BE2C (cell line): ENCODE results near the gene NRL.

Experiments used
- DNase-seq: peaks from one replicate; pipeline ENCODE4 v3.0.0-alpha.2; 2020
- H3K27me3 ChIP-seq: fragments of 250-450 bp; sonication (Bioruptor Pico); 2 replicates; pipeline ENCODE4 v1.5.1; 2020; ENCODE audit warnings: mild to moderate bottlenecking
- H3K36me3 ChIP-seq: fragments of 250-450 bp; sonication (Bioruptor Pico); 2 replicates; pipeline ENCODE4 v1.5.1; 2020; ENCODE audit warnings: mild to moderate bottlenecking
- H3K4me1 ChIP-seq: fragments of 250-450 bp; sonication (Bioruptor Pico); 2 replicates; pipeline ENCODE4 v1.5.1; 2020
- H3K4me3 ChIP-seq: 2 replicates; pipeline ENCODE4 v1.5.1; 2011; ENCODE audit warnings: low read depth, low read length
- H3K9me3 ChIP-seq: fragments of 250-450 bp; sonication (Bioruptor Pico); 2 replicates; pipeline ENCODE4 v1.5.1; 2020
- TF ChIP-seq, protein P1 (sequence below): IDR thresholded peaks from 2 replicates; pipeline ENCODE4 v1.5.1; 2012; ENCODE audit warnings: mild to moderate bottlenecking, low read depth, low read length

Gene NRL

DNA sequence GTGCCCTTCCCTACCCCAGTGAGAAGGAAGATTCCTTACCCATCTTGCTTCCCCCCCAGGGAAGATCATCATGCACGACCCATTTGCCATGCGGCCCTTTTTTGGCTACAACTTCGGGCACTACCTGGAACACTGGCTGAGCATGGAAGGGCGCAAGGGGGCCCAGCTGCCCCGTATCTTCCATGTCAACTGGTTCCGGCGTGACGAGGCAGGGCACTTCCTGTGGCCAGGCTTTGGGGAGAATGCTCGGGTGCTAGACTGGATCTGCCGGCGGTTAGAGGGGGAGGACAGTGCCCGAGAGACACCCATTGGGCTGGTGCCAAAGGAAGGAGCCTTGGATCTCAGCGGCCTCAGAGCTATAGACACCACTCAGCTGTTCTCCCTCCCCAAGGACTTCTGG lies 11.3 kb downstream of the NRL start:
- Histone ChIP-seq H3K9me3 (no peaks in the 10 kb centered on the region), H3K4me3 (no peak overlapping the region), H3K27me3 (no peaks in the 10 kb centered on the region), H3K4me1 (no peaks in the 10 kb centered on the region), H3K36me3 (peaks cover 32% of the 10 kb centered on the region)
- TF ChIP-seq, protein P1, sequence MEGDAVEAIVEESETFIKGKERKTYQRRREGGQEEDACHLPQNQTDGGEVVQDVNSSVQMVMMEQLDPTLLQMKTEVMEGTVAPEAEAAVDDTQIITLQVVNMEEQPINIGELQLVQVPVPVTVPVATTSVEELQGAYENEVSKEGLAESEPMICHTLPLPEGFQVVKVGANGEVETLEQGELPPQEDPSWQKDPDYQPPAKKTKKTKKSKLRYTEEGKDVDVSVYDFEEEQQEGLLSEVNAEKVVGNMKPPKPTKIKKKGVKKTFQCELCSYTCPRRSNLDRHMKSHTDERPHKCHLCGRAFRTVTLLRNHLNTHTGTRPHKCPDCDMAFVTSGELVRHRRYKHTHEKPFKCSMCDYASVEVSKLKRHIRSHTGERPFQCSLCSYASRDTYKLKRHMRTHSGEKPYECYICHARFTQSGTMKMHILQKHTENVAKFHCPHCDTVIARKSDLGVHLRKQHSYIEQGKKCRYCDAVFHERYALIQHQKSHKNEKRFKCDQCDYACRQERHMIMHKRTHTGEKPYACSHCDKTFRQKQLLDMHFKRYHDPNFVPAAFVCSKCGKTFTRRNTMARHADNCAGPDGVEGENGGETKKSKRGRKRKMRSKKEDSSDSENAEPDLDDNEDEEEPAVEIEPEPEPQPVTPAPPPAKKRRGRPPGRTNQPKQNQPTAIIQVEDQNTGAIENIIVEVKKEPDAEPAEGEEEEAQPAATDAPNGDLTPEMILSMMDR, result no peak
- DNase-seq, result no peak

- Histone ChIP-seq H3K36me3 (peaks cover 36% of the 10 kb centered on the region), H3K9me3 (no peaks in the 10 kb centered on the region), H3K27me3 (no peaks in the 10 kb centered on the region), H3K4me3 (no peak overlapping the region), H3K4me1 (no peaks in the 10 kb centered on the region)
- no peak for DNase-seq
- TF ChIP-seq, protein P1, result no peak
Measured at GRCh38 chr14:24102357-24103048, 12.2 kb downstream of the NRL start.

DNA sequence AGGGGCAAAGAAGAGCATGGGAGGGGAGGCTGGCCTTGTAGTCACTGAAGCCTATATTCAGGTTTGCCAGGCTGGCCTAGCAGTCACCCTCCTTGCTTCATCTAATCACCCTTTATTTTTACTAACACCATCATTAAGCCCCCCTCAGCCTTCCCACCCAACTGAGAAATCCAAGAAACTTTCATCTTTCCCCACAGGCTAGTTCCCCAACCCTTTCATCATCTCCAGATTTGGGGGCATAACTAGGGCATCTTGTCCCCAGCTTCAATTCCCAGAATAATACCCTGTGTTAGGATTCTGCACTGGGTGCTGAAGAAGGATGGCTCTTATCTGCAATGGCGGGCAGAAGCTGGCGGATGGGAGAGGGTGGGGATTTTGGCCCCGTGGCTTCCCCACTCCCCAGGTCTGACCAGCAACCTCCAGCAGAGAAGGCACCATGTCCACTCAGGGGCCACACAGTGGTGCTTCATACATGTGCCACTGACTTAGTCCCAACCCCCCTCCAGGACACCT lies 13.7 kb downstream of the NRL start:
- no peaks in the 10 kb centered on the region for H3K4me1 ChIP-seq
- no peak for DNase-seq
- no peaks in the 10 kb centered on the region for H3K9me3 ChIP-seq
- no peak overlapping the region for H3K4me3 ChIP-seq
- TF ChIP-seq, protein P1, result no peak
- H3K36me3 ChIP-seq, result peaks cover 41% of the 10 kb centered on the region
- no peaks in the 10 kb centered on the region for H3K27me3 ChIP-seq

GRCh38 chr14:24100197-24100981 lies 14.4 kb downstream of the NRL start:
- no peak overlapping the region for H3K4me3 ChIP-seq
- H3K4me1 ChIP-seq, result no peaks in the 10 kb centered on the region; the same call in 1 of the 2 replicates
- no peaks in the 10 kb centered on the region for H3K9me3 ChIP-seq
- H3K36me3 ChIP-seq, result peaks cover 41% of the 10 kb centered on the region
- DNase-seq, result no peak
- no peaks in the 10 kb centered on the region for H3K27me3 ChIP-seq
- TF ChIP-seq, protein P1, result no peak

GRCh38 chr14:24098927-24099813 lies 15.6 kb downstream of the NRL start:
- TF ChIP-seq, protein P1, result no peak
- Histone ChIP-seq H3K36me3 (peaks cover 41% of the 10 kb centered on the region), H3K27me3 (no peaks in the 10 kb centered on the region), H3K4me1 (no peaks in the 10 kb centered on the region; the same call in 1 of the 2 replicates), H3K9me3 (no peaks in the 10 kb centered on the region), H3K4me3 (no peak overlapping the region)
- DNase-seq, result no peak
